GM21515 (cell line): ENCODE results near the gene MAML2.

ENCODE experiments used
- ATAC-seq: cut with Tn5 transposase; IDR thresholded peaks from one replicate; pipeline ENCODE4 v1.9.1; 2021; ENCODE audit not compliant: unreplicated experiment

Gene MAML2

GRCh38 chr11:96161307-96162089 lies 181.5 kb downstream of the MAML2 start:
- no peak for ATAC-seq

DNA sequence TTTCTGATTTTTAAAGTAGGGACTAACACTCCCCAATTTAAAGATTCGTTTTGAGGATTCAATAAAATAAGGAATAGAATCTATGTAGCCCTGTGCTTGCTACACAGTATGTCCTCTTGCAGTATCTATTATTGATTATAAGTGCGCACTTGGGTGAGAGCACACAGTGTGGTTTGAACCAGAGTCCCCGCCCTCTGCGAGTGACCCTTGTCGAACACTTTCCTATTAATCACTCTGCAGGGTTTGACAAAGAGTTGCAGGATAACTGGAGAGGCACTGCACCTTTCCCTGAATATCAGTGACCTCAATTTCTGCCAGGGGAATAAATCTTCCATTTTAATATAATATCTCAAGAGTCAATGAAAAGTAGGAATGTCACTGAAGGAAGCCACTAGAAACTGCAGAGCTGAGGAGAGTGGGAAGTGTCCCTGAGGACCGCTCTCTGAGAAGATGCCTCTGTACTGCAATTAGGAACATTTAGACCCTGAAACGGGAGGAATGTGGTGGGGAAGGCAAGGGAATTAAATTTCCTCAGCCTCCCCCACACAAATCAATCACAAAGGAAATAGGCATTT lies 182.2 kb downstream of the MAML2 start:
- no peak for ATAC-seq

- ATAC-seq, result no peak
Measured at GRCh38 chr11:96159968-96160367, 183.0 kb downstream of the MAML2 start.

DNA sequence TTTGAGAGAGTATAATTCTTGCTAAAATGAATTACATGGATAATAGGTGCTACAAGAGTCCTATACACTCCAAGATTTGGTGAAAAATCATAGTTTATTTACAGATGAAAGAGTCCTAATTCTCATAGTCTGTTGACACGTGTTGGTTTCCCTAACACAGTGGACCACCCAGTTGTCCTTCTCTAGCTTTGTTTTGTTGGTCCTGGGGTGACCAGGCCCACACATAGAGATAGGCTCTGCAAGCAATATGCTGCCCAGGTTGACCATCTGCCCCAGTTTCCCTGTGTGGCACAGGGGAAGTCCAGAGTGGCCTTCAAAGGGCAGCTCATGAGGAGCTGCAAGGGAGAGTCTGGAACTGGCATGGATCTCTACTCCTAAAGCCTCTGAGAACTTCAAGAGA lies 184.9 kb downstream of the MAML2 start:
- no peak for ATAC-seq

- ATAC-seq, result no peak
Measured at GRCh38 chr11:96157517-96157873, 185.5 kb downstream of the MAML2 start.

DNA sequence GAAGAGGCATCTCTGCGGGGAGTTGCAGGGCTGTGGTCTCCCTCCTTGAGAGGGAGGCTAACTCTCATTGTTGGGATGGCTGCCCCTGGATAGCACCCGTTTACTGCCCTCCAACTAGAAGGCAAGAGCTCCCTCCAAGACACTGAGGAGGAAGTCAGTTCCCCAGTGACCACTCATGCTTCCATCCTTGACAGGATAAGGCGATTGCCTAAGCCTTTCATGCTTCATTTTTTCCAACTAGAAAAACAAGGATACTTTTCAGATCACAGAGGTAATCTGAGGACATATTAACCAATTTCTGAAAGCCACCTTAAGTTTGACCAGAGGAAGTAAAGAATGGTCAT lies 186.6 kb downstream of the MAML2 start:
- no peak for ATAC-seq

DNA sequence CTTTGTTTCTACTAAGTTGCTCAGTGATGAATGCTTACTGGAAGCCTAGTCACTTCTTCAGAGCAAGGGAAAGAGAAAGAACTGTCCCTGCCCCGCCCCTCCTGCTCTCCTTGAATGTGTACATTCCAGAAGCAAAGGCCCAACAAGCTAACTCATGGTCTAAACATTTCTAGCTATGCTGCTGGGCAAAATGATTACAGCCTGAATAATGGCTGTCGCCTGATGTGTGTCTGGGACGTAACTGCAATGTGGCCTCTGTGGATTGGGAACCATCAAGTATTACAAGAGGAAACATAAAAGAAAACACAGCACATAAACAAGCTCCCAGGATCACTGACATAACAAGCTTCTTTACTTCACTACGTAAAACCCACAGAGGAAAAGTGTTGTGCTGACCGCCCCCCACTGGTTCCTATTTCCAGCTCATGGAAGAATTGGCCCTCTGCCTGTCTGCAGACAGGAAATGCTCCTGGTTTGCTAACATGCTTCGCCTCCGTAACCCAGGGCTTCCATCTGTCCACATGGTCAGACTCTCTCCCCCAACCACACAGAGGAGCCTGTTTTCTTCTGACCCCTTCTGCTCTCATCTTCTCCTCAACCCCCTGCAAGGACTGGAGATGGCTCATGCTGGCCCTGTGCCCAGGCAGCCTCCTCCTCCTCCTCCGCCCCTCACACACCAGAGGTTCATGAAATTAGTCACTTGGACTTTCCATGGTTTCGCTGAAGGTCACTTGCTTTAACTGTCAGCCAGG lies 187.2 kb downstream of the MAML2 start:
- no peak for ATAC-seq

DNA sequence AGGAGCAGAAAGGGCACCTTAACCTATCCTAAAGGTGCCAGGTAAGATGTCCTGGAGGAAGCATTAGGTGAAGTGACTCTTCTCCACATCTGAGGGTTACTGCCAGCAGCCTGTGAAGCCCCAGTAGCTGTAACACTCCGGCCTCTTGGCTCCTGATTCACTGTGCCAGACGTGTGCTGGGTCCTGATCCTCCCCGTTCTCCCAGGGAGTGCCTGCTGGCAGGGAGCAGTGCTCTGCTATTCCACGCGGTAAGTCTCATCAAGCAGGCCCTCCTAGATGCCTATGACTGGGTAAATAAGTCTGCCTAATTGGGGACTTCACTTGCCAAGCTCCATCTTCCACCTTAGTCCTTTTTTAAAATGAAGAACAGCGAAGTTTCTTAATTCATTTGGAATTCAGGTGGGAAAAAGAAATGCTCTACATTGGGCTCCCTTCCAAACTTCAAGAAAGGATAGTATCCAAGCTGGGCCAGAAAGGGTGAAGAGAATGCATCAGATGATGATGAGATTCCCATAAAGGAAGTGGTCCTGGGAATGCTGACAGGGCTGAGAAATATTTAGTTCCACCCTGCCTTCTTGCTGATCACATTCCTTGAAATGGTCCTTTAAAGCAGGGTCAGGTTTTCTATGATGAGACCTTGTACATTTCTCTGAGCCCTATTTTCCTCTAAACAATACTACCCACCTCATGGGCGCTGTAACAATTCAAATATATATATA lies 188.0 kb downstream of the MAML2 start:
- ATAC-seq, result no peak

DNA sequence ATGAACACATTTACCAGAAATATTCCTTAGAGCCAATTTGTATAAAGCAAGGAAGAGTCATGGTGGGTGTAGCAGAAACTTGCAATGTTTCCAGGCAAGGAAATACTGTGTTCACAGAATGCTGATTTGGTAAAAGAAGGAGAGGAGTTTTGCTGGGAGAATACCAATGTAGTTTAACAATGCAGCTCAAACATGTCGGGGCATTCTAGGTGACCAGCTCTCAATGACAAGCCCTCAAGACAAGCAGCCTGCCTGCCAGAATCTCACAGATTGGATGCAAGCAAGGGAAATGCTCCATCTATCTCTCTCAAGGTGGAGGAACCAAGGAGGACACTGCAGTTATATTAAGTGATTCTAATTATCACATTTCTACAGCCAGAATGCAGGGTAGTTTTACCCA lies 190.4 kb downstream of the MAML2 start:
- no peak for ATAC-seq

DNA sequence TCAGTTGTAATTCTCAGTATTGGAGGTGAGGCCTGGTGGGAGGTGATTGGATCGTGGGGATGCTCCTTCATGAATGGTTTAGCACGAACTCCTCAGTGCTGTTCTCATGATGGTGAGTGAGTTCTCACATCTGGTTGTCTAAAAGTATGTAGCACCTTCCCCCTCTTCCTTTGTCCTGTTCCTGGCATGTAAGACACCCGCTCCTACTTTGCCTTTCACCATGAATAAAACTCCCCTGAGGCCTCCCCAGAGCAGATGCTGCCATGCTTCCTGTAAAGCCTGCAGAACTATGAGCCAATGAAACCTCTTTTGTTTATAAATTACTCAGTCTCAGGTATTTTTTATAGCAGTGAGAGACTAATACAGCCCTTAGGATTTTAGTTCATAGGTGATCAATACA lies 191.5 kb downstream of the MAML2 start:
- ATAC-seq, result no peak

GRCh38 chr11:96150609-96151008 lies 192.4 kb downstream of the MAML2 start:
- ATAC-seq, result no peak

- ATAC-seq, result no peak
Measured at GRCh38 chr11:96149743-96150555, 193.0 kb downstream of the MAML2 start.

- no peak for ATAC-seq
Measured at GRCh38 chr11:96147906-96148486, 195.0 kb downstream of the MAML2 start.

- ATAC-seq, result no peak
Measured at GRCh38 chr11:96147186-96147585, 195.8 kb downstream of the MAML2 start.

- no peak for ATAC-seq
Measured at GRCh38 chr11:96146765-96147164, 196.2 kb downstream of the MAML2 start.

DNA sequence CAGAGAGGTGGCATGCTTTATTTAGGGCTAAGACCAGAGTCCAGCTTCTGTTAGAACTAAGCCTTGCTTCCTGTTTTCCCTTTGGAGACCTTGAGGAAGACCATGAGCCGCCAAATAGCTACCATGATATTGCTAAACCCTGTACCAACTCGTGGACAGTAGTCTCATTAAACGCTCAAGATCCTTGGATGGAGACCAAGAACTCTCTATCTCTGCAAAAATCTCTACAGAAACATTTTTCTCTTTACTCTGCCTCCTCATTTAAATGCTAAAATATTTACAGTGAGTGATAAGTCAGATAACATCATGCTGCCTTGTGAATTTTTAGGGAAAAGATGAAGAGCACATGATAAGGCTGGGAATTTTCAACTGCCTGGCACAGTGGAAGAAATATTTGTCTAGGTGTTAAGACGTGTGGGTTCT lies 197.8 kb downstream of the MAML2 start:
- no peak for ATAC-seq

- no peak for ATAC-seq
Measured at GRCh38 chr11:96144553-96144952, 198.4 kb downstream of the MAML2 start.

DNA sequence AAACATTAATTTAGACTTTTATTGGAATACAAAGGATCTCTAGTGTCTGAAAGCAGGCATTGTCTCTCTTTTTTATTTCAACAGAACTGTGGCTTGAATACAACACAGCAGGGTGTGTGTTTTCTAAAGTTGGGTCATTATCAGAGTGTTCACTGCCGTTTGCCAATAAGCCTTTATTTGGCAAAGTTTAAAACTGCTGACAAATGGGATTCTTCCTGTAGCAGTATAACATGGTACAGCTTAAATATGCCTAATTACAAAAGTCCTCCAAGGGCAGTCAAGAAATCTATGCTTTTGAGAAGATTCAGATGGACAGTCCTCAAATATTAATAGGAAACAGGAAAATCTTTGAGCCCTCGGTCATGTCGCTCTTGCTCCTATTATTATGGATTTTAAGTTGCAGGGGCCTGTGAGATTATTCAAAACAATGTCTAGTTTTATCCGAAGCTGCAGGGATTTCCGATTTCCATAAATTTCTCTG lies 199.9 kb downstream of the MAML2 start:
- no peak for ATAC-seq

DNA sequence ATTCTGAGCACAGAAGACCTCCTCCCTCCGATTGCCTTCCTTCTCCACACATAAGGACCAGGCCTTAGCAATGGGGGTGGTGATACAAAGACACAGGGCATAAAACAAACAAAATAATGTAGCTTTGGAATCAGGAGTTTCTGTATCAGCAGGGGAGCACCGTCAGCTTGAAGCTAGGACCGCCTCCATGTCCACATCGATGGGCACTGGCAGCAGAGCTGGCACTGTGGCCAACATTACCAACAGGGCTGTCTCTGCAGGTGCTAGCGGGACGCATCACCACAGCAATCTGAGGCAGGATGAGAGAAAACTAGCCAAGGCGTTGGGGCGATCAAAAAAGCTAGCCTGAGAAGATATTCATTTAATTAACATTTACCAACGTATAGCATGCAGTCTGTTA lies 201.4 kb downstream of the MAML2 start:
- ATAC-seq, result no peak

DNA sequence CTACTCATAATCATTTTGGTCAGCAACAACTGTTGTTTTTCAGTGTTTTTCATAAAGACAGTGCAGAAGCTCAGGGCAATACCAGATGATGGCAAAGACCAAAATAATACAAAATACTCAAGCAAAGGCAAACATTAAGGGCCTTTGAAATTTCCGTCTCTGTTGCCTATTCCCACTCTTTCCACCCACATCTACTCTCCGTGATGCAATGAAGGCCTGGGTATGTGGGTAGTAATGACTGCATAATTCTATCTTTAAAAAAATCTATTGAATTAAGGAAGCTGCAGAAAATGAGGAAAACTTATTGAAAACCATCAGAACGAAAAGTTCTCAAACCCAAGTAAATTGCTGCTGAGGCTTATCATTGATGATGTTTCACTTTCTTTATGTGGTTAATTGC lies 203.3 kb downstream of the MAML2 start:
- no peak for ATAC-seq
